Peyer's patch (tissue), 4 donors: ENCODE data around the gene ACTR1B.

ENCODE experiments used
- POLR2A ChIP-seq, 2 donors: fragments of 450-650 bp; IDR thresholded peaks; one replicate each; pipeline ENCODE4 v1.5.1; 2017; ENCODE audit warnings: antibody characterized with exemption in 2 of 2, mild to moderate bottlenecking in 2 of 2, moderate library complexity in 2 of 2
- TF ChIP-seq, protein P1 (sequence below), 6 experiments: fragments of 450-650 bp in 4 of 6; fragments of 200-600 bp in 2 of 6; sonication (generic) in 1 of 6; IDR thresholded peaks; one replicate each; pipeline ENCODE4 v1.5.1; 2017 to 2019; ENCODE audit warnings: antibody characterized with exemption in 6 of 6, mild to moderate bottlenecking in 3 of 6, moderate library complexity in 1 of 6

DNA sequence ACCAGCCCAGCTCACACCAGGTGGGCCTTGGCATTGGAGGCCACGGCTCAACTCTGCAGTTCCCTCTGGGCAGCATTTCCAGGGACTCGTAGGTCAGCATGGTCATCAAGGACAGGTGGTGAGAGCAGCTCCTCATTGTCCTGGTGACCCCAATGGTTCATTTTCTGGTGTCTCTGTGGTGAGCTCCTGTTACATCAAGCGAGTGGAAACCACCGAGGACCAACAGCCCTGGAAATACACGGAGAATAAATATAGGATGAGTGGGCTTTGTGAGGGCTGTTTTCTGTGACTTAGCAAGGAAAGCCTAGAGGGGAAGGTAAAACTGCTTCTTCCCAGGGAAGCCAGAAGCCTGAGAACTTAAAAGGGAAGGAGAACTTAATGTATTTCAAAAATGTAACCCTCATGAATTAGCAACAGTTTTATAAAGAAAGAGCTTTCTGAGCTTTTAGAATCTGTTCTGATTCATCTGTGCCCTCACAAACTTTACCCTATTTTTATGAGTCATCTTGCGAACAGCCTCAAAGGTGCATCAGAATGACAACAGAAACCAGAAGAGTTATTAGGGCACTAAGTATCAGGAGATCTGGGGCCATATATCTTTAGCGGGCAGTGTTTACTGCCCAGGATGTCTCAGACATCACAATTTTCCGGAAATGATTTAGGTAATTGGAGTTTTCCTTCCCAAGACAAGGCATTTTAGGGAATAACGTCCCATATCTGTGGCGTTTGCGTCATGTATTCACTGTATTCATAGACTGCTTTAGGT is 24.4 kb upstream of the ACTR1B start:
- TF ChIP-seq, protein P1, sequence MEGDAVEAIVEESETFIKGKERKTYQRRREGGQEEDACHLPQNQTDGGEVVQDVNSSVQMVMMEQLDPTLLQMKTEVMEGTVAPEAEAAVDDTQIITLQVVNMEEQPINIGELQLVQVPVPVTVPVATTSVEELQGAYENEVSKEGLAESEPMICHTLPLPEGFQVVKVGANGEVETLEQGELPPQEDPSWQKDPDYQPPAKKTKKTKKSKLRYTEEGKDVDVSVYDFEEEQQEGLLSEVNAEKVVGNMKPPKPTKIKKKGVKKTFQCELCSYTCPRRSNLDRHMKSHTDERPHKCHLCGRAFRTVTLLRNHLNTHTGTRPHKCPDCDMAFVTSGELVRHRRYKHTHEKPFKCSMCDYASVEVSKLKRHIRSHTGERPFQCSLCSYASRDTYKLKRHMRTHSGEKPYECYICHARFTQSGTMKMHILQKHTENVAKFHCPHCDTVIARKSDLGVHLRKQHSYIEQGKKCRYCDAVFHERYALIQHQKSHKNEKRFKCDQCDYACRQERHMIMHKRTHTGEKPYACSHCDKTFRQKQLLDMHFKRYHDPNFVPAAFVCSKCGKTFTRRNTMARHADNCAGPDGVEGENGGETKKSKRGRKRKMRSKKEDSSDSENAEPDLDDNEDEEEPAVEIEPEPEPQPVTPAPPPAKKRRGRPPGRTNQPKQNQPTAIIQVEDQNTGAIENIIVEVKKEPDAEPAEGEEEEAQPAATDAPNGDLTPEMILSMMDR (IDR thresholded peaks at IDR 0.05): no peak
- no peak for TF ChIP-seq POLR2A (IDR thresholded peaks at IDR 0.05)
